HepG2 (cell line): ENCODE results near the gene ACD. TPM values are rescaled to one million over a fixed set of nuclear protein-coding genes. Genes with fewer than 3 reads are reported as not detected.

Source experiments
- CAMTA2 ChIP-seq: sonication (generic); formaldehyde crosslinking; IDR thresholded peaks from 2 replicates; pipeline ENCODE4 v1.4.0; 2020; ENCODE audit warnings: mild to moderate bottlenecking, missing genetic modification reagents, borderline replicate concordance
- KDM3A ChIP-seq: IDR thresholded peaks from 2 replicates; pipeline ENCODE4 v1.6.1; 2018; ENCODE audit warnings: low read depth, missing compliant biosample characterization
- MED13 ChIP-seq: sonication (generic); formaldehyde crosslinking; IDR thresholded peaks from 2 replicates; pipeline ENCODE4 v1.5.0; 2020; ENCODE audit warnings: missing genetic modification reagents
- MTA3 ChIP-seq: sonication (generic); formaldehyde crosslinking; IDR thresholded peaks from 2 replicates; pipeline ENCODE4 v1.4.0; 2020; ENCODE audit warnings: missing genetic modification reagents
- MYNN ChIP-seq: sonication (generic); formaldehyde crosslinking; IDR thresholded peaks from 2 replicates; pipeline ENCODE4 v1.4.0; 2020; ENCODE audit warnings: mild to moderate bottlenecking, low read depth, missing genetic modification reagents
- NR0B2 ChIP-seq: sonication (generic); formaldehyde crosslinking; IDR thresholded peaks from 2 replicates; pipeline ENCODE4 v1.4.0; 2020; ENCODE audit warnings: mild to moderate bottlenecking, missing genetic modification reagents
- RFXAP ChIP-seq: sonication (generic); formaldehyde crosslinking; IDR thresholded peaks from 2 replicates; pipeline ENCODE4 v1.4.0; 2020; ENCODE audit warnings: missing genetic modification reagents, borderline replicate concordance
- SIN3B ChIP-seq: fragments of 150-350 bp; IDR thresholded peaks from 2 replicates; pipeline ENCODE4 v1.6.1; 2014; ENCODE audit warnings: low read length
- SP1 ChIP-seq, 2 experiments: fragments of 450-650 bp in 1 of 2; sonication (generic) in 1 of 2; formaldehyde crosslinking in 1 of 2; IDR thresholded peaks; 2 replicates each; pipeline versions ENCODE4 v1.4.0 to v1.6.1; 2016 to 2020; ENCODE audit warnings: missing genetic modification reagents in 1 of 2
- STAG1 ChIP-seq: sonication (generic); formaldehyde crosslinking; IDR thresholded peaks from 2 replicates; pipeline ENCODE4 v1.4.0; 2020; ENCODE audit warnings: missing genetic modification reagents
- TEAD3 ChIP-seq: optimal IDR thresholded peaks from 2 replicates; pipeline ENCODE3; 2016; ENCODE audit warnings: borderline replicate concordance
- ZBTB7B ChIP-seq: sonication (generic); formaldehyde crosslinking; IDR thresholded peaks from 2 replicates; pipeline ENCODE4 v1.4.0; 2020; ENCODE audit warnings: missing genetic modification reagents
- ZFP41 ChIP-seq: sonication (generic); formaldehyde crosslinking; IDR thresholded peaks from 2 replicates; pipeline ENCODE4 v1.4.0; 2020; ENCODE audit warnings: mild to moderate bottlenecking, missing genetic modification reagents, borderline replicate concordance
- ZNF572 ChIP-seq: sonication (generic); formaldehyde crosslinking; IDR thresholded peaks from 2 replicates; pipeline ENCODE4 v1.5.1; 2020; ENCODE audit warnings: mild to moderate bottlenecking, missing genetic modification reagents
- polyA plus RNA-seq, 8 experiments: library from polyadenylated mRNA; depleted of rRNA in 3 of 8; stranded (reverse) in 7 of 8; unstranded in 1 of 8; fragments of >200 nt; fragmentation: Illumina TruSeq in 4 of 8; extraction: Trizol in 4 of 8; gene quantifications; 2 replicates each; pipeline versions ENCODE4 v1.2.1 to v1.2.3, GENCODE V29; 2011 to 2016; ENCODE audit warnings: low read depth in 4 of 8, missing spikeins in 1 of 8, mixed read lengths in 1 of 8; ENCODE audit not compliant: insufficient read depth in 1 of 8
- total RNA-seq, 5 experiments: library from RNA; depleted of rRNA; stranded (reverse); fragments of >200 nt; fragmentation: Illumina TruSeq; extraction: Trizol; gene quantifications; 2 replicates each; pipeline ENCODE4 v1.2.3, GENCODE V29; 2016; ENCODE audit warnings: low read depth in 1 of 5
- TF ChIP-seq, protein P1 (sequence below): sonication (generic); formaldehyde crosslinking; IDR thresholded peaks from 2 replicates; pipeline ENCODE4 v1.5.0; 2020; ENCODE audit warnings: mild to moderate bottlenecking, missing genetic modification reagents, moderate library complexity
- TF ChIP-seq, protein P2 (sequence below): sonication (generic); formaldehyde crosslinking; IDR thresholded peaks from 2 replicates; pipeline ENCODE4 v1.5.1; 2020; ENCODE audit warnings: mild to moderate bottlenecking, missing genetic modification reagents, moderate library complexity
- TF ChIP-seq, protein P3 (sequence below): sonication (generic); formaldehyde crosslinking; conservative IDR thresholded peaks from 2 replicates; pipeline ENCODE4 v1.4.0; 2020; ENCODE audit warnings: missing genetic modification reagents

ACD gene
- total and polyA plus RNA-seq, 2 of the 13 experiments (the other 11 are each of a cell fraction or from before 2014, with no cell fraction given): 32.6 to 38.3 TPM

DNA sequence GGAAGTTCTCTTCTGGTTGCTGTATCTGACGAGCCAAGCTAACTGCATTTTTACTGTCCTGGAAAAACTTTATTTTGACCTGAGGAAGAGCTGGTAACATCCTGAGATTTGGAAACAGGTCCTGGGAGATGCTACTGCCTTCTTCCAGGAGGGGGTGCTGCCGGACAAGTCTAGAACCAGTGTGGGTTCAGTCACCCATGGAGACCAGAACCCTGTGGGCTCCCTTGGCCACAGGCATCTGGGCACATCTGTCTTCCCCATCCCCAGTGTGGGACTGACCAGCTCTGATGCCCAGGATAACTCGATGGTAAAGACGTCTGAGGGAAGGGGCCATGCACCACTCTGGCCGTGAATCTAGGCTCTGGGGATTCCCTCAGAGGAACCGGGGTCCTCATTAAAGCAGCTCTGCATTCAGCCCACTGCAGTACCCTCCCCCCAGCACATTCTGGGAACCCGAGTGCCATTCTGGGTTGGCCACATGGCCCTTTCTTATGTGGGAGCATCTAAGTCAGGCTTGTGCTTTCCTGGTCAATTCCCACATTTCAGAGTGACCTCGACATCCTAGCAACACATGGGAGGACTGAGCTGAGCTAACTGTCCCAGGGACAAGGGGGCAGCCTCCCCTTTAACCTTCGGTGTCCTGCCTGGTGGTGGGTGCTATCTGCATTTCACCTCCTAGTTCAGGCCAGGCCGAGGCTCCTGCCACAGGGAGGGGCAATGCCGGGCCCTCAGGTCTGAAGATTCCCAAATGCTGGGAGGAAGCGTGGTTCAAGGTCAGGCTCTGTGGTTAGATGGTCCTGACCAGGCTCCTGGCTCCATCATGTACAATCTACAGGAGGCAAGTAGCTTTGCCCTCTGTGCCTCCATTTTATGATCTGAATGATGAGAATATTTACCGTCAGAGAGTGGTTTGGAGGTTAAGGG, 12.9 kb upstream of the ACD start (continued):
- TF ChIP-seq ZFP41 (CRISPR knock-in tag) (no peak), ZBTB7B (CRISPR knock-in tag) (no peak), RFXAP (no peak), MED13 (CRISPR knock-in tag) (0 out of 2 replicates have a peak, but pooled peaks have one; percentile 31), TEAD3 (CRISPR knock-in tag) (peak; percentile 20), KDM3A (0 out of 2 replicates have a peak, but pooled peaks have one; percentile 22), STAG1 (CRISPR knock-in tag) (peak; percentile 95), MTA3 (CRISPR knock-in tag) (no peak), MYNN (CRISPR knock-in tag) (no peak), SIN3B (0 out of 2 replicates have a peak, but pooled peaks have one; percentile 37), ZNF572 (CRISPR knock-in tag) (0 out of 2 replicates have a peak, but pooled peaks have one; percentile 49), CAMTA2 (CRISPR knock-in tag) (peak; percentile 42; the same call in 1 of the 2 replicates), NR0B2 (CRISPR knock-in tag) (no peak), SP1 (IDR thresholded peaks at IDR 0.05) (no peak), SP1 (CRISPR knock-in tag; IDR thresholded peaks at IDR 0.05) (peak; percentile 32; the same call in 1 of the 2 replicates)
- TF ChIP-seq, protein P1, sequence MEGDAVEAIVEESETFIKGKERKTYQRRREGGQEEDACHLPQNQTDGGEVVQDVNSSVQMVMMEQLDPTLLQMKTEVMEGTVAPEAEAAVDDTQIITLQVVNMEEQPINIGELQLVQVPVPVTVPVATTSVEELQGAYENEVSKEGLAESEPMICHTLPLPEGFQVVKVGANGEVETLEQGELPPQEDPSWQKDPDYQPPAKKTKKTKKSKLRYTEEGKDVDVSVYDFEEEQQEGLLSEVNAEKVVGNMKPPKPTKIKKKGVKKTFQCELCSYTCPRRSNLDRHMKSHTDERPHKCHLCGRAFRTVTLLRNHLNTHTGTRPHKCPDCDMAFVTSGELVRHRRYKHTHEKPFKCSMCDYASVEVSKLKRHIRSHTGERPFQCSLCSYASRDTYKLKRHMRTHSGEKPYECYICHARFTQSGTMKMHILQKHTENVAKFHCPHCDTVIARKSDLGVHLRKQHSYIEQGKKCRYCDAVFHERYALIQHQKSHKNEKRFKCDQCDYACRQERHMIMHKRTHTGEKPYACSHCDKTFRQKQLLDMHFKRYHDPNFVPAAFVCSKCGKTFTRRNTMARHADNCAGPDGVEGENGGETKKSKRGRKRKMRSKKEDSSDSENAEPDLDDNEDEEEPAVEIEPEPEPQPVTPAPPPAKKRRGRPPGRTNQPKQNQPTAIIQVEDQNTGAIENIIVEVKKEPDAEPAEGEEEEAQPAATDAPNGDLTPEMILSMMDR (CRISPR knock-in tag): peak; percentile 95
- TF ChIP-seq, protein P2, sequence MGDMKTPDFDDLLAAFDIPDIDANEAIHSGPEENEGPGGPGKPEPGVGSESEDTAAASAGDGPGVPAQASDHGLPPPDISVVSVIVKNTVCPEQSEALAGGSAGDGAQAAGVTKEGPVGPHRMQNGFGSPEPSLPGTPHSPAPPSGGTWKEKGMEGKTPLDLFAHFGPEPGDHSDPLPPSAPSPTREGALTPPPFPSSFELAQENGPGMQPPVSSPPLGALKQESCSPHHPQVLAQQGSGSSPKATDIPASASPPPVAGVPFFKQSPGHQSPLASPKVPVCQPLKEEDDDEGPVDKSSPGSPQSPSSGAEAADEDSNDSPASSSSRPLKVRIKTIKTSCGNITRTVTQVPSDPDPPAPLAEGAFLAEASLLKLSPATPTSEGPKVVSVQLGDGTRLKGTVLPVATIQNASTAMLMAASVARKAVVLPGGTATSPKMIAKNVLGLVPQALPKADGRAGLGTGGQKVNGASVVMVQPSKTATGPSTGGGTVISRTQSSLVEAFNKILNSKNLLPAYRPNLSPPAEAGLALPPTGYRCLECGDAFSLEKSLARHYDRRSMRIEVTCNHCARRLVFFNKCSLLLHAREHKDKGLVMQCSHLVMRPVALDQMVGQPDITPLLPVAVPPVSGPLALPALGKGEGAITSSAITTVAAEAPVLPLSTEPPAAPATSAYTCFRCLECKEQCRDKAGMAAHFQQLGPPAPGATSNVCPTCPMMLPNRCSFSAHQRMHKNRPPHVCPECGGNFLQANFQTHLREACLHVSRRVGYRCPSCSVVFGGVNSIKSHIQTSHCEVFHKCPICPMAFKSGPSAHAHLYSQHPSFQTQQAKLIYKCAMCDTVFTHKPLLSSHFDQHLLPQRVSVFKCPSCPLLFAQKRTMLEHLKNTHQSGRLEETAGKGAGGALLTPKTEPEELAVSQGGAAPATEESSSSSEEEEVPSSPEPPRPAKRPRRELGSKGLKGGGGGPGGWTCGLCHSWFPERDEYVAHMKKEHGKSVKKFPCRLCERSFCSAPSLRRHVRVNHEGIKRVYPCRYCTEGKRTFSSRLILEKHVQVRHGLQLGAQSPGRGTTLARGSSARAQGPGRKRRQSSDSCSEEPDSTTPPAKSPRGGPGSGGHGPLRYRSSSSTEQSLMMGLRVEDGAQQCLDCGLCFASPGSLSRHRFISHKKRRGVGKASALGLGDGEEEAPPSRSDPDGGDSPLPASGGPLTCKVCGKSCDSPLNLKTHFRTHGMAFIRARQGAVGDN (CRISPR knock-in tag): peak; percentile 34; the same call in 1 of the 2 replicates
- TF ChIP-seq, protein P3, sequence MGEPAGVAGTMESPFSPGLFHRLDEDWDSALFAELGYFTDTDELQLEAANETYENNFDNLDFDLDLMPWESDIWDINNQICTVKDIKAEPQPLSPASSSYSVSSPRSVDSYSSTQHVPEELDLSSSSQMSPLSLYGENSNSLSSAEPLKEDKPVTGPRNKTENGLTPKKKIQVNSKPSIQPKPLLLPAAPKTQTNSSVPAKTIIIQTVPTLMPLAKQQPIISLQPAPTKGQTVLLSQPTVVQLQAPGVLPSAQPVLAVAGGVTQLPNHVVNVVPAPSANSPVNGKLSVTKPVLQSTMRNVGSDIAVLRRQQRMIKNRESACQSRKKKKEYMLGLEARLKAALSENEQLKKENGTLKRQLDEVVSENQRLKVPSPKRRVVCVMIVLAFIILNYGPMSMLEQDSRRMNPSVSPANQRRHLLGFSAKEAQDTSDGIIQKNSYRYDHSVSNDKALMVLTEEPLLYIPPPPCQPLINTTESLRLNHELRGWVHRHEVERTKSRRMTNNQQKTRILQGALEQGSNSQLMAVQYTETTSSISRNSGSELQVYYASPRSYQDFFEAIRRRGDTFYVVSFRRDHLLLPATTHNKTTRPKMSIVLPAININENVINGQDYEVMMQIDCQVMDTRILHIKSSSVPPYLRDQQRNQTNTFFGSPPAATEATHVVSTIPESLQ: peak; percentile 63; the same call in 1 of the 2 replicates
